Activated naive CD4-positive, alpha-beta T cell treated with anti-CD3 and anti-CD28 coated beads, Interleukin-2, amount 50 U/mL, for 72 hours (primary cell): ENCODE measurements around the gene PEX11B. TPM values are rescaled to one million over a fixed set of nuclear protein-coding genes. Genes with fewer than 3 reads are reported as not detected.

Source experiments
- ATAC-seq, 2 donors: fragments of 150-1000 bp; cut with Tn5 transposase; 2 replicates each; pipeline ENCODE4 v1.10.0; 2021; ENCODE audit warnings: mild to moderate bottlenecking in 2 of 2, moderate library complexity in 2 of 2
- DNase-seq, 2 donors: peaks; one replicate each; pipeline ENCODE4 v3.0.0; 2021 to 2022; ENCODE audit warnings: low spot score in 2 of 2
- H3K27ac Mint-ChIP-seq, 2 donors: one replicate each; pipeline ENCODE4 v1.8.0; 2022; ENCODE audit warnings: mild to moderate bottlenecking in 2 of 2, mixed read lengths in 2 of 2
- H3K36me3 Mint-ChIP-seq, 2 donors: one replicate each; pipeline ENCODE4 v1.8.0; 2022; ENCODE audit warnings: mixed read lengths in 2 of 2
- H3K9me3 Mint-ChIP-seq, 2 donors: one replicate each; pipeline ENCODE4 v1.8.0; 2022; ENCODE audit warnings: mixed read lengths in 2 of 2
- total RNA-seq, 2 donors: library from RNA; stranded (reverse); gene quantifications; one replicate each; pipeline ENCODE4 v1.2.3, GENCODE V29; 2022

The PEX11B gene
- total RNA-seq, 2 donors from 2014 or later = 17.9 to 36.1 TPM

DNA sequence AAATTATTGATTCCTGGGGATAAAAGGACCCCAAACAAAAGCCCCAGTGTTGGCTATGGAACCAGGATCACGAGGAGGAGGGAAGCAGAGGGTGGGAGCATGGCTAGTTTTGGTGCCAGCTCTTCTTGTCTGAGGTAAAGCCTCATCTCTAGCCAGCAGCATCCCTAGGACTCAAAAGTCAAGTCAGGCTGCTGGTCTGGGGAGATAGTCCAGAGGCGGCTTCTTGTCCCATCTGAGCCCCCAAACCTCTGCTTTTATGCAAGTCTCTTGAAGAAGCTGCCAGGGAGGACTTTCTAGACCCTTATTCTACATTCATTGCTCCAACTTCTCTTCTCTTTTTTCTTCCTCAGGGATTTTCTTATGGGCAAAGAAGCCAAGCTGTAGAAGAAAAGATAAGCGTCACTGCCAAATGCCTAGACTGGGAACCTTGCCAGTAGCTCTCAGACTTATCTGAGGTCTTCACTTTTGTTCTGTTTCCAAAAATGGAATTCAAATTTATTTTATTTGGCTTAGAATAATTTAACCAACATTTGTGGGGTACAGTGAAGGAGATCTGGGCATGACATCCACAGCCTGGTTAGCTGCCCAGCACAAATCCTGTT lies 25.9 kb downstream of the PEX11B start:
- ATAC-seq = no peak
- no peaks in the 10 kb centered on the region for H3K9me3 Mint-ChIP-seq
- H3K27ac Mint-ChIP-seq = no peak overlapping the region
- no peak for DNase-seq
- H3K36me3 Mint-ChIP-seq = no peaks in the 10 kb centered on the region

DNA sequence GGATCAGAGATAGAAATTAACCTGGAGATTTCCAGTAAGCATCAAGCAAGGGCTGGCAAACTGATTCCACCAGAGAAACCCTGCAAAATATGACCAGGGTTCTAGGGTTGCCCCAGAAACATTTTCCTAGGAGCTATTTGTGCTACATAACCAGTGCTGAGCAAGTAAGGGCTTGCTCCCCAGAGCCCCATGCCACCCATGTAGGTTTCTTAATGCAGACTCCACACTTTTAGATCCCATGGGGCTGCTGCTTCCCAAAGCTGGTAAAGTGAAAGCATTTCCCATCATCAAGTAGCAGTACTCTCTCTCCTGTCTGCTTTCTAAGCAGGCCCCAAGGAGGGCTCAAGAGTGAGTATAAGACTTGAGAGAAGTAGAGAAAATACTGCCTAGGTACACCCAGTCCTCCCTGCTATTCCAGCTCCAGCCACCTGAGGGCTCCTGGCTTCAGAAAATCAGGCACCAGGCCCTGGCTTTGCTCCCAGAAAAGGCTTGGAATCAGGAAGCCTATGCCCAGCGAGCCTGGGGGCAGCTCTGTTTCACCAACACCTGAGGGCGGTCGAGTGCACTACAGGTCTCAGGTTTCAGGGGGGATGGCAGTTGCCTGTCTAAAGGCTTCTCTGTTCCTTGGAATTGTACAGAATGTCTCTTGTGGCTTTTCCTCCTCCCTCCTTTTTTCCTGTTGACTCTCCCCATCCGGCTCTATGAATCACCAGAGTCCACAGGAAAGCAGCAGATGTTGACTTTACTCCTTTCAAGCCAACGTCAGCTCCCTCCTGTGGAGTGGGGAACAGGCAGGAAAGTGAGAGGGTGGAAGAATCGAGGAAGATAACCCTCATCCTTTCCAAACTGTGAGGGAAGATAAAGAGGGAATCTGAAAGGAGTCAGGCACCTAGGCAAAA lies 26.7 kb downstream of the PEX11B start:
- no peaks in the 10 kb centered on the region for H3K9me3 Mint-ChIP-seq
- no peaks in the 10 kb centered on the region for H3K36me3 Mint-ChIP-seq
- DNase-seq (peak in 1 of 2 donors; percentile 59), ATAC-seq (peak; percentile 76 to 81)
- H3K27ac Mint-ChIP-seq = no peak overlapping the region

DNA sequence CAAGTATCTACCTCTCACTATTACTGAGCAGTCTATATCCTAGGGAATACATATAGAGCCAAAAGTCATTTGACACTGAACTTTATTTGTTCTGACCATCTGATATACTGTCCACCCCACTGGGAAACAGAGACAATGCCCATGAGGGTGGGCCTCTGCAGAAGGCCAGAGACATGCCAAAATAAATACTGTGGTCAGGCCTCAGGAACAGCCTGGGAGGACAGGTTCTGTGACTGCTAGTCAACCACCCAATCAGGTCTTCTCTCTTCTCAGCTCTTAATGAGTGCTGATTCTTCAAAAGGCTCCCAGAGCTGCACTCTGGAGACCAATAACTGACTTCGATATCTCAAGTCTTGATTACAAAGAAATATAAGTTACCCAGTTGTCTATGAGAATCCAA lies 27.4 kb downstream of the PEX11B start:
- ATAC-seq = no peak

DNA sequence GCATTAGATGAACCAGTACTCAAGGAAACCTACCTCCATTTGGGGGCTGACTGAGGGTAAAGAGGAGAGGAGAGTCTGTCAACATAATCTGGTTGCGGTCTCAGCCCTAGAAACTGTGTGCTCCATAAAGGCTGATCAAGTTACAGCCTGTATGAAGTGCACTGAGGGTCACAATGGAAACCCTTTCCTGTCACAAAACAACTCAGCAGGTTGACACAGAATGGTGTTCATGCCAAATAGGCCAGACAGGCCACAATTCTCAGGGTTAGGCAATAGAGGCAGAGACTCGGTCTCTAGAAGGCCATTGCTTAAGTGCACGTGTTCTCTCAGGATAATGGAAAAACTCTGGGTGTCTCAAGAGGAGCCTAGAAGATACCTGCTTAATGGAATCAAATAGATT lies 28.8 kb downstream of the PEX11B start:
- H3K9me3 Mint-ChIP-seq = no peaks in the 10 kb centered on the region
- no peak overlapping the region for H3K27ac Mint-ChIP-seq
- DNase-seq = no peak
- H3K36me3 Mint-ChIP-seq = no peaks in the 10 kb centered on the region
- ATAC-seq = no peak

More for the DNA sequence above, 27.4 kb downstream of the PEX11B start:
- H3K9me3 Mint-ChIP-seq = no peaks in the 10 kb centered on the region
- DNase-seq = no peak
- H3K36me3 Mint-ChIP-seq = no peaks in the 10 kb centered on the region
- no peak overlapping the region for H3K27ac Mint-ChIP-seq

DNA sequence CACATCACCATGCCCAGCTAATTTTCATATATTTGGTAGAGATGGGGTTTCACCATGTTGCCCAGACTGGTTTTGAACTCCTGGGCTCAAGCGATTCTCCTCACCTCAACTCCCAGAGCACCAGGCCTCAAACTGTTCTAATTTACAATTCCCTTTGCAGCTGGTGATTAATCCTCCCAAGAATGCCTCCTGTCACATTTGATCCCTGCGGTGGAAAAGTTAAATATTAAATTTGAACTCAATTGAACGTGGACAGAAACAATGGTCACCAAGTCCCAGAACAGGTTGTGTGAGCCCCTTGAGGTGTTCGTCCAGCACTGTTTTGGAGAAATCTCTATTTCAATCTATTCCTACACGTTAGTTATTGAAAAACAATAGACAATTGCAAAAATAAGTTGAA lies 30.9 kb downstream of the PEX11B start:
- no peak overlapping the region for H3K27ac Mint-ChIP-seq
- no peaks in the 10 kb centered on the region for H3K36me3 Mint-ChIP-seq
- no peak for DNase-seq
- ATAC-seq = no peak
- H3K9me3 Mint-ChIP-seq = no peaks in the 10 kb centered on the region

DNA sequence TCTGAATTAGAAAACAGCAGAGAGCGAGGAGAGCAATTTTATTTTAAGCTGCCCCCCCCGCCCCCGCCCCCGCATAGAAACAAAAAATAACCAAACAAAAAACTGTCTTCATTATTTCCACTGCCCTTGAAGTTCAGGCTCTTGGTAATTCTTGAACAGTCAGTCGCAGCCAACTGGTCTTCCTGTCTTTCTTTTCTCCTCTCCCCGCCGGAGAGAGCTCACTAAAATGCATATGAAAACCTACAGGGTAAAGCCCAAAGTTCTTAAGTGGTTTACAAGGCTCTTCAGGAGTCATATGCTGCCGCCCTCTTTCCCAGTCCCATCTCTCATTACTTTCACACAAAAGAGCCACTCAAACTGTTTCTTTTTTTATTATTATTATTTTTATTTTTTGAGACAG lies 31.7 kb downstream of the PEX11B start:
- no peaks in the 10 kb centered on the region for H3K9me3 Mint-ChIP-seq
- H3K27ac Mint-ChIP-seq = no peak overlapping the region
- no peaks in the 10 kb centered on the region for H3K36me3 Mint-ChIP-seq
- DNase-seq (no peak), ATAC-seq (no peak)

DNA sequence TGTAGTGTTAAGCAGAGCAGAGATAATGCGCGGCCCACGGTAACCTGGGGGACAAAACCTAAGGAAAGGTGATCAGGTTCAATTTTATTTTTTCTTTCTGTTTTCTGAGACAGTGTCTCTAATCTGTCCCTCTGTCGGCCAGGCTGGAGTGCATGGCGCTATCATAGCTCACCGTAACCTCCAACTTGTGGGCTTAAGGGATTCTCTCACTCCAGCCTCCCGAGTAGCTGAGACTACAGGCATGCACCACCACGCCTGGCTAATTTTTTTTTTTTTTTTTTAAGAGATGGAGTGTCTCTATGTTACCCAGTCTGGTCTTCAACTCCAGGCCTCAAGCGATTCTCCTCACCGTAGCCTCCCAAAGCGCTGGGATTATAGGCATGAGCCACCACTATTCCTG lies 32.1 kb downstream of the PEX11B start:
- Mint-ChIP-seq H3K36me3 (no peaks in the 10 kb centered on the region), H3K9me3 (no peaks in the 10 kb centered on the region), H3K27ac (no peak overlapping the region)
- ATAC-seq (no peak), DNase-seq (no peak)

DNA sequence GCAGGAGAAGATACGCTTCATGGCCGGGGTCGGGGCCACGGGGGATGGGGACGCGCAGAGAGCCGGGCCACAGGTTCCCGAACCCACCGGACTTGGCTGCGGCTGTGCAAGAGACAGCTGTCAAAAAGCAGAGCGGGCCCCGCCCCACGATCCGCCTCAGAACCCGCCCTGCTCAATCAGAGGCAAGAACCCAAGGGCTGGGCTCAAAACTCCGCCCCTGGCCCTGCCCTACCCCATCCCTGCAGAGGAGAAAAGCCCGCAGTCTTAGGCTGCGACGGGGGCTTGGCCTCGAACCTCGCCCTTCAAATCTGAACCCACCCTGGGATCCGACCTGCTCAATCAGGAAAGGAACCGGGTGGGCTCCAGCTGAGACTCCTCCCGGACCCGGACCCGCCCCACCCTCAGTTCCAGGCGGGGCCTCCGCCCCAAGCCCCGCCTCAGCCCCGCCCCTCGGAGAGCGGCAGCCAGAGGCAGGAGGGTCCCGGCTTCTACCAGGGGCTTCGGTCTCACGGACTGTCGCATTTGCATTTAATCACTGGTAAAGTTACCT lies 32.7 kb downstream of the PEX11B start, which contains the start of gene ANKRD35:
TSS of gene ANKRD35 (minus strand) at position 129 of the 550 bp plus-strand sequence. CDS start at position 21, 108 bp downstream.
- Mint-ChIP-seq H3K36me3 (no peaks in the 10 kb centered on the region), H3K27ac (no peak within 1 kb of the TSS), H3K9me3 (no peaks in the 10 kb centered on the region)
- DNase-seq (peak; percentile 78 to 85), ATAC-seq (peak; percentile 99)

DNA sequence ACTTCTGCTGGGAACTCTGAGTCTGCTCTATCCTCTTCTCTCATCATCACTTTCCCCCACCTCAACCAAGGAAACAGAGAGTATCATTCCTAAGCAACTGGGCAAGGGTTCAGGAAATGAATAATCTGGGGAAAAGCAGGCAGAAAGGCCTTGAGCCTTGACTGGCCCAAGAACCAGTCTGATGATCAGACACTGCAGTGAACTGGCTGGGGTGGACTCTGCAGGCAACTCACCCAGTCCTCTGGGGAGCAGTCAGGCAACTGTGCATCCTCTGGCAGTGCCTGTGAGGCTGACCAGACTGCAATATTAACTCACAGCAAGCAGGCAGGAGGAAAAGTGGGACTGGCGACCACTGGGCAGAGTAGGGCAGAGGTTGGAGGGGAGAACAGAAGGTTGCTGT lies 33.8 kb downstream of the PEX11B start:
- H3K36me3 Mint-ChIP-seq = no peaks in the 10 kb centered on the region
- DNase-seq = no peak
- no peak overlapping the region for H3K27ac Mint-ChIP-seq
- ATAC-seq = no peak
- H3K9me3 Mint-ChIP-seq = no peaks in the 10 kb centered on the region

DNA sequence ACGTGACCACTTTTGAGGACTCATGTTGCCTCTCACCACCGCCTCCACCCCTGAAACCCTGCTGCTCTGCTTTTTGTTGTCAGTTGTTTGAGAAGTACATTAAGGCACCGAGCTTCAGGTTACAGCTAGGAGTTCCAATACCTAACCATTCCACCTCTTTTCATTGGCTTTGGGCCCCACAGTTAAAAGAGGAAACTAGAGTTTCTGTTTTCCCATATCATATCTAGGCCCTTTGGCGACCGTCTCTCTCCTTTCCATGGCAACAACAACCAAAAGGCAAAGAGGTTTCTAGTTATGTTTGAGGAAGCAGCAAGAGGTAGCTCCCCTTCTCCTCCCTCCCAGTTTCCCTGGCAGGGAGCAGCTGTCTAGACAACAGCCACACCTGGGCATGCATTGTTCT lies 38.7 kb downstream of the PEX11B start:
- ATAC-seq (no peak), DNase-seq (no peak)
- Mint-ChIP-seq H3K36me3 (no peaks in the 10 kb centered on the region), H3K27ac (no peak overlapping the region), H3K9me3 (no peaks in the 10 kb centered on the region)

DNA sequence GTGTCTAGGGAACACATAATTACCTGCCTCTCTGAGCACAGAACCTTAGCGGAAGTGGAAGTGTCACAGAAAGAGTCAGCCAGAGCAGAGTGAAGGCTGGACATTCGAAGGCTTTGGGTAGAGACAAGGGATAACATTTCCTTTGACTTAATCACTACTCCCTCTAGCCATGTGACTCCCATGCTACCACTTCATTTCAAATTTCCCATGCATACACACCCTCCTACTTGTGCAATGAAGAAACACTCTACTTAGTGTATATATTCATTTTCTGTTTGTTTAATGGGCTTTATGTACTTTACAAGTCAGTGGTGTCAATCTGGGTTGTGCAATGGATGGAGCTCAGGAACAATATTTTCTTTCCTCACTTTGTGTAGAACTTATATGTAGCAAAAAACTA lies 39.8 kb downstream of the PEX11B start:
- no peaks in the 10 kb centered on the region for H3K36me3 Mint-ChIP-seq
- H3K27ac Mint-ChIP-seq = no peak overlapping the region
- ATAC-seq (no peak), DNase-seq (no peak)
- no peaks in the 10 kb centered on the region for H3K9me3 Mint-ChIP-seq

DNA sequence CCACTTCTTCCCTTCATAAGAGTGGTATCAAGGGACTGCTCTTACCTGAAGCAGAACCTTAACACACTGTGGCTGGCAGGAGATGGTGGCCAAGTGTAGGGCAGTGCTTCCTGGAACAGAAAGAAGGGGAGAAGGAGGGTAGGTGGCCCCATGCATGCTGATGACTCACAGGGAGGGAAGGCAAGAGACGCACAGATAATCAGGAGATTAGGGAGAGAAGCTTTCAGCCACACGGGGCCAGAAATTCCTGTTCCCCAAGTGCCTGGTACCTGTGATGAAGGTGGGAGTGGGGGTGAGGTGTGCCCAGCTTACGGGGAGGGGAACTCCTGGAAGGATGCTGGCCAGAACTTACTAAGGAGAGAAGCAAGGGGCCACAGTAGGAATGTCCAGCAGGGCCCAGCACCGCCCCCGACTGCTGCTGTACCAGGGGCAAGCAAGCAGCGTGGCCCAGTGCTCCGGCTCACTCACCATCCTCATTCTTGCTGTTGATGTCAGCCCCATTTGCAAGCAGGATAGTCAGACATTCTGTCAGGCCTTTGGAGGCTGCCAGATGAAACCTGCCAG lies 40.5 kb downstream of the PEX11B start:
- Mint-ChIP-seq H3K27ac (no peak overlapping the region), H3K36me3 (no peaks in the 10 kb centered on the region), H3K9me3 (no peaks in the 10 kb centered on the region)
- no peak for ATAC-seq
- DNase-seq = no peak

DNA sequence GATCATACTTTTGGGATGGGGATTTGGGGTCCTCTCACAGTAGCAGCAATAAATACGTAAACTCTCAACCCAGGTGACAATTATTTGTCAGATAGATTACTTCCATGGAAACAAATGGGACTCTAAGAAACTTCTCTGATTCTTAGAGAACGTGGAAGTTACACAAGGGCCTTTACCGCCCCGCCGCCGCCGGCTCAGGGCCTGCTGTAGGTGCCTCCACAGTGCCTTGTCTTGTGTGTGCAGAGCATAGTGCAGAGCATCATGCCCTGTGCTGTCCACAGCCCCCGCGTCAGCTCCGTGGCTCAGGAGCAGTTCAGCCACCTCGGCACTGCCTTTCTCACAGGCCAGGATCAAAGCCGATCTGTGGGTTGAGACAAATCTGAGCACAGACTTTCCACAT lies 43.9 kb downstream of the PEX11B start:
- Mint-ChIP-seq H3K36me3 (no peaks in the 10 kb centered on the region), H3K9me3 (no peaks in the 10 kb centered on the region), H3K27ac (no peak overlapping the region)

DNA sequence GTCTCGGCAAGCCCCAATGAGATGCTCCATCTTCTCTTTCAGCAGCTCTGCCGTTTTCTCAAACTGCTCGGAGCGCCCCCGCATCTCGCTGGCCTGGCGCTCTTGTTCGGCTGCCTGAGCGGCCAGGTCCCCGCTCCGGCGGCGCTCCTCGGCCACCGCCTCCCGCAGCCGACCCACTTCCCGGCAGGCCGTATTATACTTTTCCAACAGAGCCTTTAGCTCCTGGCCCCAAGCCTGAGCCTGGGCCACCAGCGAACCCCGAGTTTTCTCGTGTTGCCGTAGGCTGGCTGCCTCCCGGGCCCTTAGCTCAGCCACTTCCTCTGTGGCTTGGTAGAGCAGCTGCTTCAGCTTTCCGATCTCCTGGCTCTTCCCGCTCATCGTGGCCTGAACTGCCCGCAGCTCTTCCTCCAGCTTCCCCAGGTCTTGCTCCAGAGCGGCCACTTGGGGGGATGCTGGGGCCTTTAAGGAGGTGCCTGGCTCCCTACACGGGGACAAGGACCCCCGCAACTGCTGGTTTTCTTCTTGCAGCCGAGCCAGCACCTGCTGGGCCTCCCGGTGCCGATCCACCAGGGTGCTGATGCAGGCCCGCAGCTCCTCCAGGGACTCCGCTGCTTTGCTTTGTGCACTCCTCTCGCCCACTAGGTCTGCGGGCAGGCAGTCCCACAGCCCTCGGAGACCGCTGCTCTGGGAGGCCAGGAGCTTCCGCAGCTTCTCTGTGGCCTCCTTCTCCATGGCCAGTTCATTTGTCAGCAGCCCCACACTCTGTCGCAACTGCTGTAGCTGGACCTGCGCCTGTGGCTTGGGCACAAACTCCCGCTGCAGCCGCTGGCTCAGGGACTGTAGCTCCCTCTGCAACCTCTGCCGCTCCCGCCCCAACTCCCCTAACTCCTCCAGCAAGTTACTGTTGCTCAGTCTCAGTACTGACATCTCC lies 46.3 kb downstream of the PEX11B start:
- Mint-ChIP-seq H3K36me3 (no peaks in the 10 kb centered on the region), H3K9me3 (no peaks in the 10 kb centered on the region), H3K27ac (peak overlapping the region; percentile 76 to 94)
- ATAC-seq = peak; percentile 80 to 87
- DNase-seq = peak in 1 of 2 donors; percentile 52

More for the DNA sequence above, 43.9 kb downstream of the PEX11B start:
- DNase-seq (no peak), ATAC-seq (no peak)

DNA sequence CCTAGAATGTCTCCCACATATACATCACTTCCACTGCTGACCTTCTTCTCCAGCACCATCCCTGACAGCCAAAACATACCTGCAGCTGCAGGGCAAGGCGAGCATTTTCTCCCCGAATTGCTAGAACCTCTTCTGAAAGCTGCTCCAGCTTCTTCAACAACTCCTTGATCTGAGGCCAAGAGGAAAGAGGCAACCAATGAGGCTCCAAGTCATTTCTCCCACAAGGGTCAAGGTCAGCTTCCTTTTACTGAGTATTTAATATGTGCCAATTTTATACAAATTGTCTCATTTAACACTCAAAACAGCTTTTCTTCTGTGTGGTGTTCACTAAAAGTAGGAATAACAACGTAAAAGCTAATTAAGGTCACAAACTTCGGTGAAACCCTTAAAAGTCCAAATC lies 50.3 kb downstream of the PEX11B start:
- DNase-seq = no peak
- Mint-ChIP-seq H3K27ac (no peak overlapping the region), H3K9me3 (no peaks in the 10 kb centered on the region)

DNA sequence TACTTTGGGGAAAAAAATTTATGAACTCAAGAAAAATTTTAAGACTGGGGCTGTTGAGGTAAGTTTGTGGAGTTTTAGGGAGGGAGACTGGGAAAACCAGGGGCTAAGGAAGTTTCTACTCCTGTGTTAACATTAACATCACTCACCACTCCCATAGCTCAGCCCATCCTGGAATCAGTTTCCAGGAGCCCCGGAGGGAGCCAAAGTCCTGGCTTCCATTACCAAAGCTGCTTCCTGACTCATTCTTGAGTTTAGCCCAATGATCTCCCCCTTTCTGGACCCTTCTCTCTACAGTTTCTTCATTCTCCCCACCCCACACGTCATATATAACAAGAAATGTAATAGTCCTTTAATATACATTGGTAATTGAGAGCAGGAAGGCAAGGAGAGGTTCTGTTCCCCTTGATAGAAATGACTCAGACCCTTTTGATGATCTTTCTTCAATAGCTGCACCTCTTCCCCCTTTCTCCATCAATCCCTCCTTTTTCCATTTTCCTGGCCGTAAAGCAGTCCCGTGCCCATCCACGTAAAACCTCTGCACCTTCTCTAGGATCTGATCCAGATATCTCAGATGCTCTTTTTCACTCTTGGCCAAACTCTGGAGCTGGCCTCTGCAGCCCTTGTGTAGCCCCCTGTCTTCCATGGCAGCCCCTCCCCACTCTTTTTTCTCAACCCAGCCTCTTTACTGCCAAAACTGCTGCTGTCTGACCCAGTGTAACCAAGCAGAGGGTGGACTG lies 55.1 kb downstream of the PEX11B start:
- H3K27ac Mint-ChIP-seq = no peak overlapping the region
- ATAC-seq = no peak
- H3K9me3 Mint-ChIP-seq = no peaks in the 10 kb centered on the region
- no peak for DNase-seq
- peaks cover 0 to under 1% of the 10 kb centered on the region in 2 donors for H3K36me3 Mint-ChIP-seq

More for the DNA sequence above, 50.3 kb downstream of the PEX11B start:
- H3K36me3 Mint-ChIP-seq = no peaks in the 10 kb centered on the region
- no peak for ATAC-seq
